HEK293 (cell line): ENCODE measurements around the gene PTP4A1.

ENCODE experiments used
- CTCF ChIA-PET: fragments of 350-600 bp; formaldehyde crosslinking; extraction: SDS; loops from one replicate; lab custom pipeline; 2021; ENCODE audit warnings: antibody characterized with exemption; lab: Yijun Ruan, JAX
- POLR2A ChIA-PET: fragments of 300-600 bp; formaldehyde crosslinking; extraction: SDS; loops from one replicate; lab custom pipeline; 2020; ENCODE audit warnings: antibody characterized with exemption, inconsistent platforms; lab: Yijun Ruan, JAX
- H3K27ac ChIP-seq: fragments of 200-500 bp; sonication (Bioruptor generic); 2 replicates; pipeline ENCODE4 v1.5.1; 2014; ENCODE audit warnings: low read depth, low read length, control low read depth, inconsistent platforms; ENCODE audit errors: extremely low read depth
- H3K36me3 ChIP-seq, 2 experiments: fragments of 200-500 bp in 1 of 2; sonication (Bioruptor generic) in 1 of 2; 1 replicate in 1 of 2; 2 replicates in 1 of 2; pipeline ENCODE4 v1.5.1; 2014 to 2017; ENCODE audit warnings: inconsistent platforms in 2 of 2, low read length in 2 of 2; ENCODE audit not compliant: control insufficient read depth in 2 of 2, insufficient read depth in 1 of 2
- H3K4me1 ChIP-seq: fragments of 200-500 bp; sonication (Bioruptor generic); 2 replicates; pipeline ENCODE4 v1.5.1; 2014; ENCODE audit warnings: mild to moderate bottlenecking, low read length, inconsistent platforms; ENCODE audit not compliant: control insufficient read depth, insufficient read depth
- H3K4me3 ChIP-seq: 2 replicates; pipeline ENCODE4 v1.5.1; 2011; ENCODE audit warnings: low read depth, mild to moderate bottlenecking, control low read depth, low read length, moderate library complexity
- H3K9me3 ChIP-seq: fragments of 200-500 bp; sonication (Bioruptor generic); 2 replicates; pipeline ENCODE4 v1.5.1; 2014; ENCODE audit warnings: low read depth, low read length, inconsistent platforms; ENCODE audit not compliant: control insufficient read depth, insufficient read depth
- HIC1 ChIP-seq: fragments of 450-650 bp; formaldehyde crosslinking; IDR thresholded peaks from 2 replicates; pipeline ENCODE4 v1.5.1; 2016; ENCODE audit warnings: missing biosample characterization, missing genetic modification characterization
- KLF9 ChIP-seq: fragments of 450-650 bp; formaldehyde crosslinking; IDR thresholded peaks from 2 replicates; pipeline ENCODE4 v1.5.1; 2016; ENCODE audit warnings: missing biosample characterization, missing genetic modification characterization, low read depth
- OVOL3 ChIP-seq: fragments of 450-650 bp; formaldehyde crosslinking; IDR thresholded peaks from 2 replicates; pipeline ENCODE4 v1.5.1; 2016; ENCODE audit warnings: missing biosample characterization, missing genetic modification characterization
- SCRT2 ChIP-seq: fragments of 450-650 bp; formaldehyde crosslinking; IDR thresholded peaks from 2 replicates; pipeline ENCODE4 v1.5.1; 2016; ENCODE audit warnings: missing biosample characterization, missing genetic modification characterization
- ZBTB26 ChIP-seq: fragments of 450-650 bp; formaldehyde crosslinking; optimal IDR thresholded peaks from 2 replicates; pipeline ENCODE3; 2016; ENCODE audit warnings: missing biosample characterization, mild to moderate bottlenecking, missing genetic modification characterization
- ZFP37 ChIP-seq: fragments of 450-650 bp; formaldehyde crosslinking; IDR thresholded peaks from 2 replicates; pipeline ENCODE4 v1.5.1; 2016; ENCODE audit warnings: missing biosample characterization, missing genetic modification characterization
- ZNF121 ChIP-seq: fragments of 450-650 bp; formaldehyde crosslinking; IDR thresholded peaks from 2 replicates; pipeline ENCODE4 v1.5.1; 2016; ENCODE audit warnings: missing biosample characterization, missing genetic modification characterization
- ZNF221 ChIP-seq: fragments of 450-650 bp; formaldehyde crosslinking; IDR thresholded peaks from 2 replicates; pipeline ENCODE4 v1.5.1; 2017; ENCODE audit warnings: missing biosample characterization, missing genetic modification characterization, borderline replicate concordance
- ZNF24 ChIP-seq: fragments of 450-650 bp; formaldehyde crosslinking; IDR thresholded peaks from 2 replicates; pipeline ENCODE4 v1.5.1; 2016; ENCODE audit warnings: missing biosample characterization, missing genetic modification characterization
- ZNF274 ChIP-seq, 2 experiments: fragments of 200-500 bp in 1 of 2; fragments of 450-650 bp in 1 of 2; sonication (Bioruptor generic) in 1 of 2; formaldehyde crosslinking in 1 of 2; IDR thresholded peaks; 2 replicates each; pipeline versions ENCODE4 v1.5.1 to v1.6.1; 2014 to 2016; ENCODE audit warnings: borderline replicate concordance in 1 of 2, inconsistent platforms in 1 of 2, low read length in 1 of 2, missing biosample characterization in 1 of 2, missing genetic modification characterization in 1 of 2
- ZNF292 ChIP-seq: fragments of 450-650 bp; formaldehyde crosslinking; IDR thresholded peaks from 2 replicates; pipeline ENCODE4 v1.5.1; 2016; ENCODE audit warnings: low read depth, missing biosample characterization, missing genetic modification characterization, borderline replicate concordance
- ZNF354C ChIP-seq: fragments of 450-650 bp; formaldehyde crosslinking; IDR thresholded peaks from 2 replicates; pipeline ENCODE4 v1.5.1; 2016; ENCODE audit warnings: missing biosample characterization, missing genetic modification characterization, low read depth, borderline replicate concordance
- ZNF394 ChIP-seq: fragments of 450-650 bp; formaldehyde crosslinking; IDR thresholded peaks from 2 replicates; pipeline ENCODE4 v1.5.1; 2016; ENCODE audit warnings: missing biosample characterization, missing genetic modification characterization, mild to moderate bottlenecking, moderate library complexity, borderline replicate concordance
- ZNF501 ChIP-seq: fragments of 450-650 bp; formaldehyde crosslinking; IDR thresholded peaks from 2 replicates; pipeline ENCODE4 v1.5.1; 2016; ENCODE audit warnings: missing biosample characterization, missing genetic modification characterization
- ZNF558 ChIP-seq: fragments of 450-650 bp; formaldehyde crosslinking; IDR thresholded peaks from 2 replicates; pipeline ENCODE4 v1.5.1; 2016; ENCODE audit warnings: missing biosample characterization, missing genetic modification characterization
- ZNF561 ChIP-seq: fragments of 450-650 bp; IDR thresholded peaks from 2 replicates; pipeline ENCODE4 v1.5.1; 2018; ENCODE audit warnings: missing biosample characterization, missing genetic modification characterization, borderline replicate concordance
- ZNF701 ChIP-seq: fragments of 450-650 bp; formaldehyde crosslinking; IDR thresholded peaks from 2 replicates; pipeline ENCODE4 v1.5.1; 2016; ENCODE audit warnings: missing biosample characterization, missing genetic modification characterization
- ZNF768 ChIP-seq: fragments of 450-650 bp; formaldehyde crosslinking; IDR thresholded peaks from 2 replicates; pipeline ENCODE4 v1.5.1; 2018; ENCODE audit warnings: missing biosample characterization, mild to moderate bottlenecking, missing genetic modification characterization
- ZNF776 ChIP-seq: fragments of 450-650 bp; formaldehyde crosslinking; IDR thresholded peaks from 2 replicates; pipeline ENCODE4 v1.5.0; 2017; ENCODE audit warnings: missing biosample characterization, missing genetic modification characterization, borderline replicate concordance
- TF ChIP-seq, protein P1 (sequence below): fragments of 450-650 bp; formaldehyde crosslinking; IDR thresholded peaks from 2 replicates; pipeline ENCODE4 v1.5.1; 2016; ENCODE audit warnings: missing biosample characterization, missing genetic modification characterization
- TF ChIP-seq, protein P2 (sequence below): fragments of 450-650 bp; formaldehyde crosslinking; IDR thresholded peaks from 2 replicates; pipeline ENCODE4 v1.5.1; 2016; ENCODE audit warnings: missing biosample characterization, missing genetic modification characterization, borderline replicate concordance

The PTP4A1 gene

GRCh38 chr6:63576147-63576772 lies 4.0 kb downstream of the PTP4A1 start:
- H3K9me3 ChIP-seq: no peaks in the 10 kb centered on the region
- H3K4me3 ChIP-seq: no peak overlapping the region
- H3K4me1 ChIP-seq: peaks cover 14% of the 10 kb centered on the region; the same call in 1 of the 2 replicates
- TF ChIP-seq ZNF561 (tag by site-specific recombination) (no peak), ZNF558 (tag by site-specific recombination) (no peak)
- TF ChIP-seq, protein P1, sequence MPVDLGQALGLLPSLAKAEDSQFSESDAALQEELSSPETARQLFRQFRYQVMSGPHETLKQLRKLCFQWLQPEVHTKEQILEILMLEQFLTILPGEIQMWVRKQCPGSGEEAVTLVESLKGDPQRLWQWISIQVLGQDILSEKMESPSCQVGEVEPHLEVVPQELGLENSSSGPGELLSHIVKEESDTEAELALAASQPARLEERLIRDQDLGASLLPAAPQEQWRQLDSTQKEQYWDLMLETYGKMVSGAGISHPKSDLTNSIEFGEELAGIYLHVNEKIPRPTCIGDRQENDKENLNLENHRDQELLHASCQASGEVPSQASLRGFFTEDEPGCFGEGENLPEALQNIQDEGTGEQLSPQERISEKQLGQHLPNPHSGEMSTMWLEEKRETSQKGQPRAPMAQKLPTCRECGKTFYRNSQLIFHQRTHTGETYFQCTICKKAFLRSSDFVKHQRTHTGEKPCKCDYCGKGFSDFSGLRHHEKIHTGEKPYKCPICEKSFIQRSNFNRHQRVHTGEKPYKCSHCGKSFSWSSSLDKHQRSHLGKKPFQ (tag by site-specific recombination): no peak
- ChIA-PET POLR2A (no interaction called here), CTCF (interaction anchor here (0.5 to 1.1 kb wide), 3 partner anchors 10 to 22 kb away, joined by 3 to 5 read pairs (median 3); no protein-coding TSS in a partner anchor)
- H3K36me3 ChIP-seq: peaks cover 51 to 58% of the 10 kb centered on the region in 2 experiments
- no peak overlapping the region for H3K27ac ChIP-seq

DNA sequence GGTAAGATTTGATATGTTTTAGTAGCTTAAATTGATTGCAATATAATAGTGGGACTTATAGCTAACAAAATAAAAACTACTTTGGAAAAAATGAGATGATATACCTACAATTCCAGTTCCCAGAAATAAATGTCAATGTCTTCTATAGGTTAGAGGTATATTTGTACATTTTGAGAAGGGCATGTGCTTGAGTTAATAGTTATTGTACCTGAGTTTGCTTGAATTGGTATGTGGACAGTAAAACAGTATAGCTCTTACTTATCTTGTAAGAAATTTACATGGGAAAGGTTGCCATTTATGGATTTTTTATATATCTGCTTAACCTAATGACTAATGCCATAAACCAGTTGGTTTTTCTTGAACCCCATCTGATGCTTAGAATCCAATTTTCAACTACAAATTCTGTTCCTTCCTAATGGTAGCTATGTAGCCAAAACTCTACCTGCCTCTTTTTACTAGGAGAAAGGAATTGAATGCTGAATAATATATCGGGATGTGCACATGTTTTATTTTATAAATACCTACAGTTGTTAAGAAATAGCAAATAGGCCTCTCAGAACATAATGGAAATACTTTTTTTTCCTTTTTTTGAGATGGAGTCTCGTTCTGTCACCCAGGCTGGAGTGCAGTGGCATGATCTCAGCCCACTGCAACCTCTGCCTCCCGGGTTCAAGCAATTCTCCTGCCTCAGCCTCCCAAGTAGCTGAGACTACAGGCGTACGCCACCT lies 4.9 kb downstream of the PTP4A1 start:
- Histone ChIP-seq H3K36me3 (peaks cover 58 to 67% of the 10 kb centered on the region in 2 experiments), H3K27ac (no peak overlapping the region), H3K9me3 (no peaks in the 10 kb centered on the region), H3K4me1 (peaks cover 12% of the 10 kb centered on the region; the same call in 1 of the 2 replicates), H3K4me3 (no peak overlapping the region)
- ChIA-PET CTCF (interaction anchor here (0.7 to 1.1 kb wide), 4 partner anchors 11 to 187 kb away, joined by 3 to 5 read pairs (median 4); no protein-coding TSS in a partner anchor), POLR2A (no interaction called here)
- TF ChIP-seq KLF9 (tag by site-specific recombination): no peak
- no peak for TF ChIP-seq ZNF701 (tag by site-specific recombination)
- no peak for TF ChIP-seq ZNF221
- TF ChIP-seq ZNF24 (tag by site-specific recombination): no peak
- TF ChIP-seq ZNF121 (tag by site-specific recombination): no peak
- no peak for TF ChIP-seq ZNF768 (tag by site-specific recombination)
- no peak for TF ChIP-seq ZNF274 (IDR thresholded peaks at IDR 0.05; ENCODE audit: low read length)
- TF ChIP-seq ZNF274 (tag by site-specific recombination; IDR thresholded peaks at IDR 0.05; ENCODE audit: borderline replicate concordance): no peak
- TF ChIP-seq ZFP37: no peak
- TF ChIP-seq SCRT2: no peak
- no peak for TF ChIP-seq ZNF776 (tag by site-specific recombination)
- TF ChIP-seq ZNF394 (tag by site-specific recombination): no peak
- TF ChIP-seq ZNF292 (tag by site-specific recombination): no peak
- TF ChIP-seq ZBTB26 (tag by site-specific recombination): no peak
- no peak for TF ChIP-seq ZNF501
- no peak for TF ChIP-seq ZNF354C (tag by site-specific recombination)

DNA sequence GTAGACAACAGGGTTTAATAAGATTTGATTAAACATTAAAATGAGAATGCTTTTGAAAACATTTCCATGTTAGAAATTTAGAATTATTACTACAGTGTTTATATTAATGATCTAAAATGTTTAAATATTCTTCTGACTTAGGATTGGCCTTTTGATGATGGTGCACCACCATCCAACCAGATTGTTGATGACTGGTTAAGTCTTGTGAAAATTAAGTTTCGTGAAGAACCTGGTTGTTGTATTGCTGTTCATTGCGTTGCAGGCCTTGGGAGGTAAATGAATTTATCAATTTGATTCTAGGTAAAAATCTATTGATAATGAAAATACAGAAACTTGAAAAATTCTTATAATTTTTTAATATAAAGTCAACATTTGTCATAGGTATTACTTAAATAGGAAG lies 6.5 kb downstream of the PTP4A1 start:
- TF ChIP-seq OVOL3 (tag by site-specific recombination): no peak
- TF ChIP-seq, protein P2, sequence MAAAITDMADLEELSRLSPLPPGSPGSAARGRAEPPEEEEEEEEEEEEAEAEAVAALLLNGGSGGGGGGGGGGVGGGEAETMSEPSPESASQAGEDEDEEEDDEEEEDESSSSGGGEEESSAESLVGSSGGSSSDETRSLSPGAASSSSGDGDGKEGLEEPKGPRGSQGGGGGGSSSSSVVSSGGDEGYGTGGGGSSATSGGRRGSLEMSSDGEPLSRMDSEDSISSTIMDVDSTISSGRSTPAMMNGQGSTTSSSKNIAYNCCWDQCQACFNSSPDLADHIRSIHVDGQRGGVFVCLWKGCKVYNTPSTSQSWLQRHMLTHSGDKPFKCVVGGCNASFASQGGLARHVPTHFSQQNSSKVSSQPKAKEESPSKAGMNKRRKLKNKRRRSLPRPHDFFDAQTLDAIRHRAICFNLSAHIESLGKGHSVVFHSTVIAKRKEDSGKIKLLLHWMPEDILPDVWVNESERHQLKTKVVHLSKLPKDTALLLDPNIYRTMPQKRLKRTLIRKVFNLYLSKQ (tag by site-specific recombination): no peak
- TF ChIP-seq HIC1 (tag by site-specific recombination): no peak
- Histone ChIP-seq H3K9me3 (no peaks in the 10 kb centered on the region), H3K27ac (no peak overlapping the region), H3K4me1 (peaks cover 12% of the 10 kb centered on the region; the same call in 1 of the 2 replicates), H3K36me3 (peaks cover 67 to 79% of the 10 kb centered on the region in 2 experiments), H3K4me3 (no peak overlapping the region)
- ChIA-PET CTCF (no interaction called here), POLR2A (no interaction called here)
